Neural crest cell (in vitro differentiated cells): Measurements from ENCODE around the gene TNKS1BP1. TPM values are rescaled to one million over a fixed set of nuclear protein-coding genes. Genes with fewer than 3 reads are reported as not detected.

Source experiments
- DNase-seq: peaks from one replicate; pipeline ENCODE4 v3.0.0; 2021; ENCODE audit warnings: low read depth, mixed read lengths, low spot score
- H3K27ac Mint-ChIP-seq: one replicate; pipeline ENCODE4 v1.8.0; 2021; ENCODE audit warnings: mild to moderate bottlenecking, mixed read lengths; ENCODE audit not compliant: unreplicated experiment
- H3K27me3 Mint-ChIP-seq: 2 replicates; pipeline ENCODE4 v1.8.0; 2021; ENCODE audit warnings: low read depth, mild to moderate bottlenecking, mixed read lengths
- H3K36me3 Mint-ChIP-seq: 2 replicates; pipeline ENCODE4 v1.8.0; 2021; ENCODE audit warnings: low read depth, mild to moderate bottlenecking, mixed read lengths
- H3K4me1 Mint-ChIP-seq: 2 replicates; pipeline ENCODE4 v1.8.0; 2021; ENCODE audit warnings: mixed read lengths
- H3K4me3 Mint-ChIP-seq: one replicate; pipeline ENCODE4 v1.8.0; 2021; ENCODE audit warnings: mild to moderate bottlenecking, mixed read lengths
- H3K9me3 Mint-ChIP-seq: 2 replicates; pipeline ENCODE4 v1.8.0; 2021; ENCODE audit warnings: mixed read lengths
- CTCF ChIP-seq: fragments of 200-600 bp; sonication (generic); conservative IDR thresholded peaks from 2 replicates; pipeline ENCODE4 v1.5.0; 2021; ENCODE audit warnings: antibody characterized with exemption, mild to moderate bottlenecking
- total RNA-seq: library from RNA; stranded (reverse); gene quantifications from 2 replicates; pipeline ENCODE4 v1.2.1, GENCODE V29; 2021

TNKS1BP1 gene
- total RNA-seq, 1 donor from 2014 or later, result 114 TPM

GRCh38 chr11:57322256-57323166, 2.2 kb downstream of the TNKS1BP1 start:
- Mint-ChIP-seq H3K9me3 (no peaks in the 10 kb centered on the region), H3K4me1 (peaks cover 66% of the 10 kb centered on the region), H3K4me3 (peak overlapping the region; percentile 97), H3K36me3 (peaks cover 22% of the 10 kb centered on the region), H3K27ac (peak overlapping the region; percentile 92), H3K27me3 (no peaks in the 10 kb centered on the region)
- DNase-seq, result peak; percentile 48
- TF ChIP-seq CTCF, result no peak

GRCh38 chr11:57321388-57322255, 3.1 kb downstream of the TNKS1BP1 start:
- Mint-ChIP-seq H3K27me3 (no peaks in the 10 kb centered on the region), H3K27ac (peak overlapping the region; percentile 68), H3K4me3 (peak overlapping the region; percentile 97), H3K9me3 (no peaks in the 10 kb centered on the region), H3K4me1 (peaks cover 59% of the 10 kb centered on the region), H3K36me3 (peaks cover 15% of the 10 kb centered on the region)
- TF ChIP-seq CTCF, result no peak
- DNase-seq, result no peak

GRCh38 chr11:57320719-57321387, 3.9 kb downstream of the TNKS1BP1 start:
- Mint-ChIP-seq H3K36me3 (peaks cover 11% of the 10 kb centered on the region), H3K9me3 (no peaks in the 10 kb centered on the region), H3K27ac (no peak overlapping the region), H3K4me1 (peaks cover 51% of the 10 kb centered on the region), H3K27me3 (no peaks in the 10 kb centered on the region), H3K4me3 (peak overlapping the region; percentile 97)
- DNase-seq, result no peak
- no peak for TF ChIP-seq CTCF

- H3K27me3 Mint-ChIP-seq, result no peaks in the 10 kb centered on the region
- H3K4me3 Mint-ChIP-seq, result no peak overlapping the region
- H3K27ac Mint-ChIP-seq, result no peak overlapping the region
- peaks cover 11% of the 10 kb centered on the region for H3K36me3 Mint-ChIP-seq
- H3K4me1 Mint-ChIP-seq, result peaks cover 45% of the 10 kb centered on the region
- TF ChIP-seq CTCF, result no peak
- H3K9me3 Mint-ChIP-seq, result no peaks in the 10 kb centered on the region
- no peak for DNase-seq
These were observed 4.6 kb downstream of the TNKS1BP1 start for GRCh38 chr11:57320067-57320718.

- Mint-ChIP-seq H3K4me3 (peak overlapping the region; percentile 20), H3K4me1 (peaks cover 38% of the 10 kb centered on the region), H3K27me3 (no peaks in the 10 kb centered on the region), H3K36me3 (peaks cover 14% of the 10 kb centered on the region), H3K9me3 (no peaks in the 10 kb centered on the region), H3K27ac (no peak overlapping the region)
- TF ChIP-seq CTCF, result no peak
- no peak for DNase-seq
These were observed 6.6 kb downstream of the TNKS1BP1 start for GRCh38 chr11:57318178-57318577.
